GM18951 (cell line): ENCODE data around the gene SSH3.

ENCODE experiments used
- POLR2A ChIP-seq: IDR thresholded peaks from 4 replicates; pipeline ENCODE4 v1.6.1; 2011; ENCODE audit warnings: mild to moderate bottlenecking; ENCODE audit not compliant: insufficient read length, insufficient read depth; ENCODE audit errors: extremely low read depth
- in situ Hi-C: fragments of 300-500 bp; cut with MboI; formaldehyde crosslinking; loops from one replicate; pipeline ENCODE4 v1.12.0; 2022; ENCODE audit warnings: low sequenced_read_pairs, mixed read lengths, inconsistent platforms; ENCODE audit not compliant: unreplicated experiment

The SSH3 gene

GRCh38 chr11:67279589-67280340 is 23.6 kb upstream of the SSH3 start:
- no peak for TF ChIP-seq POLR2A
- in situ Hi-C loops, result no loop called here

- TF ChIP-seq POLR2A, result no peak
- in situ Hi-C loops, result no loop called here
These were observed 23.0 kb upstream of the SSH3 start for GRCh38 chr11:67280341-67280787.

- in situ Hi-C loops, result no loop called here
- no peak for TF ChIP-seq POLR2A
These were observed 22.4 kb upstream of the SSH3 start for GRCh38 chr11:67280788-67281551.

- in situ Hi-C loops, result no loop called here
- no peak for TF ChIP-seq POLR2A
These were observed 21.7 kb upstream of the SSH3 start for GRCh38 chr11:67281552-67282150.

- TF ChIP-seq POLR2A, result no peak
- in situ Hi-C loops, result no loop called here
These were observed 21.0 kb upstream of the SSH3 start for GRCh38 chr11:67282155-67282875.

- TF ChIP-seq POLR2A, result no peak
- in situ Hi-C loops, result no loop called here
These were observed 20.4 kb upstream of the SSH3 start for GRCh38 chr11:67282876-67283371.

GRCh38 chr11:67283481-67283963 is 19.8 kb upstream of the SSH3 start:
- TF ChIP-seq POLR2A, result no peak
- in situ Hi-C loops, result no loop called here

- in situ Hi-C loops, result no loop called here
- no peak for TF ChIP-seq POLR2A
These were observed 18.4 kb upstream of the SSH3 start for GRCh38 chr11:67284811-67285540.

GRCh38 chr11:67285541-67286498 is 17.5 kb upstream of the SSH3 start:
- in situ Hi-C loops, result no loop called here
- no peak for TF ChIP-seq POLR2A

- in situ Hi-C loops, result no loop called here
- TF ChIP-seq POLR2A, result no peak
These were observed 16.6 kb upstream of the SSH3 start for GRCh38 chr11:67286621-67287333.
